OCI-LY1 (cell line): ENCODE data around the gene GNAL.

Experiments
- H2AFZ ChIP-seq: fragments of 200-600 bp; sonication (generic), shearing (Covaris generic); 2 replicates; pipeline ENCODE4 v1.6.0; 2014; ENCODE audit warnings: antibody characterized with exemption, mild to moderate bottlenecking, low read length
- H3F3A ChIP-seq: fragments of 200-600 bp; sonication (generic), shearing (Covaris generic); 2 replicates; pipeline ENCODE4 v1.6.0; 2014; ENCODE audit warnings: mild to moderate bottlenecking, antibody characterized with exemption, low read length, moderate library complexity; ENCODE audit not compliant: insufficient read depth
- H3K27ac ChIP-seq: fragments of 200-600 bp; sonication (generic); 2 replicates; pipeline ENCODE4 v1.5.1; 2014; ENCODE audit warnings: low read length, mixed run types, mild to moderate bottlenecking, low read depth; ENCODE audit not compliant: poor library complexity, severe bottlenecking
- H3K27me3 ChIP-seq: fragments of 200-600 bp; sonication (generic); 2 replicates; pipeline ENCODE4 v1.6.0; 2014; ENCODE audit warnings: antibody characterized with exemption, mild to moderate bottlenecking, low read length, moderate library complexity; ENCODE audit not compliant: insufficient read depth
- H3K36me3 ChIP-seq: fragments of 200-600 bp; sonication (generic); 2 replicates; pipeline ENCODE4 v1.6.1; 2014; ENCODE audit warnings: mild to moderate bottlenecking, antibody characterized with exemption, low read length, moderate library complexity, mixed read lengths; ENCODE audit not compliant: insufficient read depth
- H3K4me1 ChIP-seq: fragments of 200-600 bp; sonication (generic); 2 replicates; pipeline ENCODE4 v1.5.1; 2014; ENCODE audit warnings: mild to moderate bottlenecking, low read length, moderate library complexity; ENCODE audit not compliant: insufficient read depth, severe bottlenecking
- H3K4me2 ChIP-seq: fragments of 200-600 bp; sonication (generic), shearing (Covaris generic); 2 replicates; pipeline ENCODE4 v1.6.1; 2014; ENCODE audit warnings: low read length
- H3K4me3 ChIP-seq: fragments of 200-600 bp; sonication (generic); 2 replicates; pipeline ENCODE4 v1.5.1; 2014; ENCODE audit warnings: low read length, low read depth, mild to moderate bottlenecking, mixed read lengths; ENCODE audit not compliant: poor library complexity, severe bottlenecking
- H3K79me2 ChIP-seq: fragments of 200-600 bp; shearing (Covaris generic); 2 replicates; pipeline ENCODE4 v1.6.1; 2016; ENCODE audit warnings: mixed run types, low read length, mixed read lengths; ENCODE audit not compliant: insufficient read depth
- H3K9ac ChIP-seq: fragments of 200-600 bp; sonication (generic), shearing (Covaris generic); 2 replicates; pipeline ENCODE4 v1.6.1; 2014; ENCODE audit warnings: mild to moderate bottlenecking, low read length, mixed read lengths
- H3K9me2 ChIP-seq: fragments of 200-600 bp; sonication (generic), shearing (Covaris generic); 2 replicates; pipeline ENCODE4 v1.6.1; 2014; ENCODE audit warnings: low read depth, mild to moderate bottlenecking, low read length, mixed read lengths
- H3K9me3 ChIP-seq: fragments of 200-600 bp; shearing (Covaris generic); 2 replicates; pipeline ENCODE4 v1.6.1; 2014; ENCODE audit warnings: low read length, mixed read lengths
- H4K20me1 ChIP-seq: fragments of 200-600 bp; sonication (generic), shearing (Covaris generic); 2 replicates; pipeline ENCODE4 v1.6.0; 2016; ENCODE audit warnings: mild to moderate bottlenecking, low read length; ENCODE audit not compliant: insufficient read depth
- EZH2 ChIP-seq: fragments of 200-600 bp; sonication (generic), shearing (Covaris generic); IDR thresholded peaks from 2 replicates; pipeline ENCODE4 v1.8.0; 2017; ENCODE audit warnings: borderline replicate concordance, mixed run types, mild to moderate bottlenecking, antibody characterized with exemption, low read length, moderate library complexity, mixed read lengths
- TF ChIP-seq, protein P1 (sequence below): fragments of 200-600 bp; sonication (generic), shearing (Covaris generic); IDR thresholded peaks from 2 replicates; pipeline ENCODE4 v1.5.1; 2017; ENCODE audit warnings: mild to moderate bottlenecking, antibody characterized with exemption, low read length, moderate library complexity, mixed read lengths

Gene GNAL

DNA sequence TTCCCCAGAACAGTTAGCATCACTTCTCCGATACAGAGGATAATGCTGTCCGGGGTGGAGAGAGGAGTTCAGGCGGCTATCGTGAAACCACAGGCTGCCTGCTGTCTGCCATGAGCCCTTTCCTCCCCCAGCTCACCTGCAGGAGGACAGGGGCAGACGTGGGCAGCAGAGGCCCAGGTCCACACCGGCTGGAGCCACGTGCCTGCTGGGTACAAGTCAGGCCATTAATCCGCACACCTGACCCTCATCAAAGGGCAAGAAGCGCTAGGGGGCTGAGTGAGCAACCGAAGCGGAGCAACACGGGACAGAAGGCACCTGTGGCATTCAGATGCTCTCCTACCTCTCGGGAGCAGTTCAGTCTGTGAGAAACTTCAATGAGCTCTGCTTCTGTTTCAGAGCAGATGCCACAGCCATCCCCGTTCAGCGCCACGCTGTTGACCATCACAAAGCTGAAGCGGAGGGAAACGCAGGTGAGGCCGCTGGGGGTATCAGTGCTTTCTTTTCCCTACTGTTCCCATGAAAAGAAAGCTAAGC is 197.6 kb downstream of the GNAL start:
- Histone ChIP-seq H3K79me2 (no peaks in the 10 kb centered on the region), H3K27me3 (no peaks in the 10 kb centered on the region), H3K4me2 (no peak overlapping the region), H3K27ac (no peak overlapping the region), H3F3A (no peaks in the 10 kb centered on the region), H2AFZ (no peak overlapping the region), H3K4me3 (no peak overlapping the region), H3K9ac (no peak overlapping the region), H3K4me1 (peaks cover 19% of the 10 kb centered on the region), H3K9me3 (no peaks in the 10 kb centered on the region), H3K9me2 (no peaks in the 10 kb centered on the region), H4K20me1 (no peaks in the 10 kb centered on the region), H3K36me3 (peaks cover 71% of the 10 kb centered on the region)
- no peak for TF ChIP-seq EZH2
- TF ChIP-seq, protein P1, sequence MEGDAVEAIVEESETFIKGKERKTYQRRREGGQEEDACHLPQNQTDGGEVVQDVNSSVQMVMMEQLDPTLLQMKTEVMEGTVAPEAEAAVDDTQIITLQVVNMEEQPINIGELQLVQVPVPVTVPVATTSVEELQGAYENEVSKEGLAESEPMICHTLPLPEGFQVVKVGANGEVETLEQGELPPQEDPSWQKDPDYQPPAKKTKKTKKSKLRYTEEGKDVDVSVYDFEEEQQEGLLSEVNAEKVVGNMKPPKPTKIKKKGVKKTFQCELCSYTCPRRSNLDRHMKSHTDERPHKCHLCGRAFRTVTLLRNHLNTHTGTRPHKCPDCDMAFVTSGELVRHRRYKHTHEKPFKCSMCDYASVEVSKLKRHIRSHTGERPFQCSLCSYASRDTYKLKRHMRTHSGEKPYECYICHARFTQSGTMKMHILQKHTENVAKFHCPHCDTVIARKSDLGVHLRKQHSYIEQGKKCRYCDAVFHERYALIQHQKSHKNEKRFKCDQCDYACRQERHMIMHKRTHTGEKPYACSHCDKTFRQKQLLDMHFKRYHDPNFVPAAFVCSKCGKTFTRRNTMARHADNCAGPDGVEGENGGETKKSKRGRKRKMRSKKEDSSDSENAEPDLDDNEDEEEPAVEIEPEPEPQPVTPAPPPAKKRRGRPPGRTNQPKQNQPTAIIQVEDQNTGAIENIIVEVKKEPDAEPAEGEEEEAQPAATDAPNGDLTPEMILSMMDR, result no peak

- Histone ChIP-seq H4K20me1 (no peaks in the 10 kb centered on the region), H3K9me2 (no peaks in the 10 kb centered on the region), H3K27ac (no peak overlapping the region), H3F3A (no peaks in the 10 kb centered on the region), H3K9me3 (no peaks in the 10 kb centered on the region), H3K4me2 (no peak overlapping the region), H3K4me1 (peaks cover 14% of the 10 kb centered on the region), H3K27me3 (no peaks in the 10 kb centered on the region), H3K4me3 (no peak overlapping the region), H2AFZ (no peak overlapping the region), H3K36me3 (peaks cover 74% of the 10 kb centered on the region), H3K9ac (no peak overlapping the region), H3K79me2 (no peaks in the 10 kb centered on the region)
- TF ChIP-seq, protein P1, result no peak
- TF ChIP-seq EZH2, result no peak
Measured at GRCh38 chr18:11887328-11888128, 198.5 kb downstream of the GNAL start.

DNA sequence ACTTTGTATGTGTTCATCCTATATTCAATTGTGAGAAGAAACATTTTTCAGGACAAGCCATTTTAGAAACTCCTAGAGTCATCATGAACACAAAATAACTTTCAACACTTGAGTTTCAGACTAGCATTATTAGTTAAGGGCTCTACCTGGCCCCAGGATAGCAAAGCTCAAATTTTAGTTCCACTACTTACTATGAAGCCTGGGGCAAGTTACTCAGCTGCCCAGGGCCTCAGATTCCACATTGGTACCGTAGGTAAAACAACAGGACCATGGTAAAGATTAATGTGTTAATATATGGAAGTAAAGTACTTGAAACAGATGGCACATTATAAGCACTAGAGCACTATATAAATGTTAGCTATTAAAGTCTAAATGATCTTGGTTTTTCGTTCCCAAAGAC is 199.7 kb downstream of the GNAL start:
- Histone ChIP-seq H3K4me3 (no peak overlapping the region), H3K9me2 (no peaks in the 10 kb centered on the region), H3K4me1 (peaks cover 2% of the 10 kb centered on the region), H3F3A (no peaks in the 10 kb centered on the region), H3K4me2 (no peak overlapping the region), H3K9ac (no peak overlapping the region), H2AFZ (no peak overlapping the region), H3K27me3 (no peaks in the 10 kb centered on the region), H3K9me3 (no peaks in the 10 kb centered on the region), H3K27ac (no peak overlapping the region), H4K20me1 (no peaks in the 10 kb centered on the region), H3K79me2 (no peaks in the 10 kb centered on the region), H3K36me3 (peaks cover 86% of the 10 kb centered on the region)
- TF ChIP-seq, protein P1, result no peak
- no peak for TF ChIP-seq EZH2
